CD14-positive monocyte (primary cell): ENCODE results near the gene CFLAR. TPM values are rescaled to one million over a fixed set of nuclear protein-coding genes. Genes with fewer than 3 reads are reported as not detected.

Experiments used
- DNase-seq, 3 donors: peaks; one replicate each; pipeline ENCODE4 v3.0.0-alpha.2; 2011 to 2022
- H2AFZ ChIP-seq: 2 replicates; pipeline ENCODE4 v1.6.0; 2012; ENCODE audit warnings: mild to moderate bottlenecking, low read depth, low read length, inconsistent platforms; ENCODE audit not compliant: insufficient read depth, poor library complexity, severe bottlenecking
- H3K27ac ChIP-seq, 2 donors: 1 replicate in 1 of 2; 2 replicates in 1 of 2; pipeline ENCODE4 v1.5.1; 2012 to 2013; ENCODE audit warnings: low read length in 2 of 2, control low read depth in 1 of 2, inconsistent platforms in 1 of 2, low read depth in 1 of 2, mild to moderate bottlenecking in 1 of 2
- H3K27me3 ChIP-seq, 2 donors: one replicate each; pipeline versions ENCODE4 v1.6.0 to v1.6.1; 2011 to 2013; ENCODE audit warnings: low read length in 2 of 2; ENCODE audit not compliant: control insufficient read depth in 2 of 2, insufficient read depth in 2 of 2
- H3K36me3 ChIP-seq, 2 donors: replicated peaks in 1 of 2; 1 replicate in 1 of 2; 2 replicates in 1 of 2; pipeline versions ENCODE4 v1.5.1 to v1.6.1; 2012 to 2013; ENCODE audit warnings: low read length in 2 of 2, control low read depth in 1 of 2, inconsistent platforms in 1 of 2, mild to moderate bottlenecking in 1 of 2; ENCODE audit not compliant: insufficient read depth in 2 of 2, control insufficient read depth in 1 of 2
- H3K4me1 ChIP-seq, 2 donors: 1 replicate in 1 of 2; 2 replicates in 1 of 2; pipeline versions ENCODE4 v1.5.1 to v1.6.1; 2012 to 2013; ENCODE audit warnings: low read length in 2 of 2, control low read depth in 1 of 2, inconsistent platforms in 1 of 2, mild to moderate bottlenecking in 1 of 2, moderate library complexity in 1 of 2; ENCODE audit not compliant: insufficient read depth in 2 of 2, control insufficient read depth in 1 of 2
- H3K4me2 ChIP-seq: replicated peaks from 2 replicates; pipeline ENCODE3; 2012; ENCODE audit warnings: low read length, moderate library complexity, mild to moderate bottlenecking; ENCODE audit not compliant: poor library complexity, severe bottlenecking; ENCODE audit errors: extremely low read depth
- H3K4me3 ChIP-seq, 3 experiments: fragments of 200-600 bp in 1 of 3; sonication (generic) in 1 of 3; replicated peaks in 1 of 3; 1 replicate in 2 of 3; 2 replicates in 1 of 3; pipeline ENCODE4 v1.5.1; 2011 to 2013; ENCODE audit warnings: low read length in 3 of 3, mild to moderate bottlenecking in 3 of 3, control low read depth in 2 of 3, low read depth in 2 of 3, inconsistent platforms in 1 of 3, moderate library complexity in 1 of 3
- H3K79me2 ChIP-seq: 2 replicates; pipeline ENCODE4 v1.6.0; 2012; ENCODE audit warnings: mild to moderate bottlenecking, control low read depth, inconsistent platforms, low read length, moderate library complexity; ENCODE audit not compliant: insufficient read depth
- H3K9ac ChIP-seq: 2 replicates; pipeline ENCODE4 v1.6.0; 2017; ENCODE audit warnings: low read length, mild to moderate bottlenecking; ENCODE audit not compliant: insufficient read depth, poor library complexity, severe bottlenecking
- H3K9me3 ChIP-seq, 2 donors: replicated peaks in 1 of 2; 1 replicate in 1 of 2; 2 replicates in 1 of 2; pipeline versions ENCODE4 v1.5.1 to v1.6.1; 2012 to 2013; ENCODE audit warnings: low read length in 2 of 2, control low read depth in 1 of 2; ENCODE audit not compliant: control insufficient read depth in 1 of 2, insufficient read depth in 1 of 2
- H4K20me1 ChIP-seq: 2 replicates; pipeline ENCODE4 v1.6.0; 2012; ENCODE audit warnings: mild to moderate bottlenecking, low read length, control low read depth, moderate library complexity; ENCODE audit not compliant: insufficient read depth
- H3K27ac Mint-ChIP-seq, 7 donors: one replicate each; pipeline ENCODE4 v1.8.0; 2020; ENCODE audit warnings: mild to moderate bottlenecking in 7 of 7, mixed read lengths in 7 of 7, moderate library complexity in 6 of 7, inconsistent platforms in 2 of 7
- H3K27me3 Mint-ChIP-seq, 3 donors: one replicate each; pipeline ENCODE4 v1.8.0; 2021 to 2022; ENCODE audit warnings: low read depth in 3 of 3, mild to moderate bottlenecking in 3 of 3, mixed read lengths in 3 of 3, moderate library complexity in 3 of 3, inconsistent platforms in 1 of 3
- H3K36me3 Mint-ChIP-seq, 2 donors: one replicate each; pipeline ENCODE4 v1.8.0; 2020; ENCODE audit warnings: mixed read lengths in 2 of 2, inconsistent platforms in 1 of 2, mild to moderate bottlenecking in 1 of 2
- H3K4me1 Mint-ChIP-seq: one replicate; pipeline ENCODE4 v1.8.0; 2020; ENCODE audit warnings: mild to moderate bottlenecking, mixed read lengths
- H3K4me3 Mint-ChIP-seq, 2 donors: one replicate each; pipeline ENCODE4 v1.8.0; 2020; ENCODE audit warnings: mild to moderate bottlenecking in 2 of 2, mixed read lengths in 2 of 2, moderate library complexity in 1 of 2
- H3K9me3 Mint-ChIP-seq, 7 donors: one replicate each; pipeline ENCODE4 v1.8.0; 2020 to 2022; ENCODE audit warnings: mixed read lengths in 7 of 7, mild to moderate bottlenecking in 6 of 7, moderate library complexity in 6 of 7, inconsistent platforms in 2 of 7
- WGBS: methylation state at CpG from one replicate; pipeline ENCODE4 v1.1.5; 2013; ENCODE audit warnings: missing lambda C conversion rate; ENCODE audit not compliant: insufficient coverage; 5-methylcytosine and 5-hydroxymethylcytosine counted together
- intact Hi-C, 2 donors: fragments of 100-400 bp; cut with micrococcal nuclease; formaldehyde crosslinking; loops; one replicate each; pipeline versions ENCODE4 v1.15.0 to v1.15.1; 2023
- polyA plus RNA-seq, 3 donors: library from polyadenylated mRNA; depleted of rRNA in 1 of 3; unstranded in 2 of 3; stranded (reverse) in 1 of 3; fragments of 300-500 nt in 2 of 3; fragments of >200 nt in 1 of 3; fragmentation: Illumina TruSeq in 2 of 3; gene quantifications; 1 replicate in 2 of 3; 2 replicates in 1 of 3; pipeline ENCODE4 v1.2.3, GENCODE V29; 2012 to 2021
- TF ChIP-seq, protein P1 (sequence below): fragments of 200-600 bp; IDR thresholded peaks from one replicate; pipeline ENCODE4 v1.8.0; 2022; ENCODE audit warnings: antibody characterized with exemption, mild to moderate bottlenecking

Gene CFLAR
- polyA plus RNA-seq, 3 donors: 79.4 to 149 (median 79.5) TPM

DNA sequence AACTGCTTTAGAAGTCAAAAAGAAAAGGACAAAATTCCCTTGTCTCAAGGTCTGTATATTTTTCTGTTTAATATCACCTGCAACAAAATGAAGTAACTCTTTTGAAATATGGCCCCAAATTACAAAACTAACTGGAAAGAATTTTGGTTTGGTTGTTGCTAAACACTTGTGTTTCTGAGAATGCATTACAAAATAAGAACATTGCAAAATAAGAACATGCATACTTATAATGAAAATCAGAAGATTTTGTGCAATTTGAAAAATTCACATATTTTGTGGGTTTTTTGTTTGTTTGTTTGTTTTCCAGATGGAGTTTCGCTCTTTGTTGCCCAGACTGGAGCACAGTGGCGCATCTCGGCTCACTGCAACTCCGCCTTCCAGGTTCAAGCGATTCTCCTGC lies 22.4 kb upstream of the CFLAR start:
- H3K27me3 ChIP-seq: no peaks in the 10 kb centered on the region
- Mint-ChIP-seq H3K9me3 (peaks cover 0 to 2% (median 0%) of the 10 kb centered on the region in 7 donors), H3K4me3 (peak overlapping the region; percentile 64 to 78), H3K36me3 (peaks cover 0 to 13% of the 10 kb centered on the region in 2 donors), H3K27ac (peak overlapping the region; percentile 76 to 90 (median 85)), H3K4me1 (peaks cover 23% of the 10 kb centered on the region), H3K27me3 (peaks cover 0 to 3% (median 3%) of the 10 kb centered on the region in 3 donors)
- TF ChIP-seq, protein P1, sequence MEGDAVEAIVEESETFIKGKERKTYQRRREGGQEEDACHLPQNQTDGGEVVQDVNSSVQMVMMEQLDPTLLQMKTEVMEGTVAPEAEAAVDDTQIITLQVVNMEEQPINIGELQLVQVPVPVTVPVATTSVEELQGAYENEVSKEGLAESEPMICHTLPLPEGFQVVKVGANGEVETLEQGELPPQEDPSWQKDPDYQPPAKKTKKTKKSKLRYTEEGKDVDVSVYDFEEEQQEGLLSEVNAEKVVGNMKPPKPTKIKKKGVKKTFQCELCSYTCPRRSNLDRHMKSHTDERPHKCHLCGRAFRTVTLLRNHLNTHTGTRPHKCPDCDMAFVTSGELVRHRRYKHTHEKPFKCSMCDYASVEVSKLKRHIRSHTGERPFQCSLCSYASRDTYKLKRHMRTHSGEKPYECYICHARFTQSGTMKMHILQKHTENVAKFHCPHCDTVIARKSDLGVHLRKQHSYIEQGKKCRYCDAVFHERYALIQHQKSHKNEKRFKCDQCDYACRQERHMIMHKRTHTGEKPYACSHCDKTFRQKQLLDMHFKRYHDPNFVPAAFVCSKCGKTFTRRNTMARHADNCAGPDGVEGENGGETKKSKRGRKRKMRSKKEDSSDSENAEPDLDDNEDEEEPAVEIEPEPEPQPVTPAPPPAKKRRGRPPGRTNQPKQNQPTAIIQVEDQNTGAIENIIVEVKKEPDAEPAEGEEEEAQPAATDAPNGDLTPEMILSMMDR: no peak
- H4K20me1 ChIP-seq: no peaks in the 10 kb centered on the region
- peak overlapping the region; percentile 61 for H3K9ac ChIP-seq
- H2AFZ ChIP-seq: peak overlapping the region; percentile 72
- intact Hi-C loops: no loop called here
- 41% methylated on average over 4 of the region's 5 CpGs for WGBS
- H3K4me1 ChIP-seq: peaks cover 12 to 22% of the 10 kb centered on the region in 2 donors
- no peaks in the 10 kb centered on the region for H3K9me3 ChIP-seq
- H3K79me2 ChIP-seq: no peaks in the 10 kb centered on the region
- peak in 2 of 3 donors; percentile 47 to 61 for DNase-seq
- H3K4me3 ChIP-seq: peak overlapping the region; percentile 41 to 68 (median 43)
- H3K4me2 ChIP-seq: peak overlapping the region; percentile 60
- H3K36me3 ChIP-seq: peaks cover 0 to 1% of the 10 kb centered on the region in 2 donors
- H3K27ac ChIP-seq: peak overlapping the region; percentile 85 to 88

DNA sequence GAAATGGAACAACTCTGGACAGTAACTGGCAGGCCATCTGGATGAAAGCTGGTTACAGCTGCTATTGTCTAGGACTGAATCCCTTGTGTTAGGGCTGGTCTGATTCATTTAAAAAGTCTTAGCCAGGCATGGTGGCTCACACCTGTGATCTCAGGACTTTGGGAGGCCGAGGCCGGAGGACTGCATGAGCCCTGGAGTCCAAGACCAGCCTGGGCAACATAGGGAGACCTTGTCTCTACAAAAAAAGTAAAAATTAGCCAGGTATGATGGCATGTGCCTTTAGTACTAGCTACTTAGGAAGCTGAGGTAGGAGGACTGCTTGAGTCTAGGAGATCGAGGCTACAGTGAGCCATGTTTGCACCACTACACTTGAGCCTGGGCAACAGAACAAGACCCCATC lies 15.5 kb upstream of the CFLAR start:
- no peak for DNase-seq
- Mint-ChIP-seq H3K27me3 (peaks cover 0 to 6% (median 5%) of the 10 kb centered on the region in 3 donors), H3K4me1 (peaks cover 6% of the 10 kb centered on the region), H3K27ac (peak overlapping the region in 2 of 7 donors; percentile 3 to 53), H3K9me3 (peaks cover 0 to 5% (median 0%) of the 10 kb centered on the region in 7 donors), H3K36me3 (peaks cover 1 to 2% of the 10 kb centered on the region in 2 donors), H3K4me3 (no peak overlapping the region)
- no peaks in the 10 kb centered on the region for H3K79me2 ChIP-seq
- H3K4me2 ChIP-seq: no peak overlapping the region
- 100% methylated on average over 2 of the region's 3 CpGs for WGBS
- no peak overlapping the region for H2AFZ ChIP-seq
- peaks cover 0 to 4% of the 10 kb centered on the region in 2 donors for H3K36me3 ChIP-seq
- TF ChIP-seq, protein P1: no peak
- no peaks in the 10 kb centered on the region for H3K4me1 ChIP-seq
- H4K20me1 ChIP-seq: no peaks in the 10 kb centered on the region
- H3K9me3 ChIP-seq: no peaks in the 10 kb centered on the region
- H3K27me3 ChIP-seq: no peaks in the 10 kb centered on the region
- intact Hi-C loops: no loop called here
- H3K4me3 ChIP-seq: no peak overlapping the region
- no peak overlapping the region for H3K9ac ChIP-seq
- no peak overlapping the region for H3K27ac ChIP-seq
